GM13977 (cell line): ENCODE results near the gene THSD7A.

Source experiments
- DNase-seq: peaks from one replicate; pipeline ENCODE4 v3.0.0; 2012; ENCODE audit warnings: low spot score
- in situ Hi-C: fragments of 300-500 bp; cut with MboI; formaldehyde crosslinking; loops from one replicate; pipeline ENCODE4 v1.12.0; 2022; ENCODE audit warnings: low sequenced_read_pairs, low pct_unique_long_range_greater_than_20kb, mixed read lengths, inconsistent platforms; ENCODE audit not compliant: unreplicated experiment
- TF ChIP-seq, protein P1 (sequence below): IDR thresholded peaks from 2 replicates; pipeline ENCODE4 v1.5.1; 2012; ENCODE audit warnings: mild to moderate bottlenecking, control low read depth; ENCODE audit not compliant: insufficient read depth; ENCODE audit errors: extremely low read depth, missing control alignments

The THSD7A gene

DNA sequence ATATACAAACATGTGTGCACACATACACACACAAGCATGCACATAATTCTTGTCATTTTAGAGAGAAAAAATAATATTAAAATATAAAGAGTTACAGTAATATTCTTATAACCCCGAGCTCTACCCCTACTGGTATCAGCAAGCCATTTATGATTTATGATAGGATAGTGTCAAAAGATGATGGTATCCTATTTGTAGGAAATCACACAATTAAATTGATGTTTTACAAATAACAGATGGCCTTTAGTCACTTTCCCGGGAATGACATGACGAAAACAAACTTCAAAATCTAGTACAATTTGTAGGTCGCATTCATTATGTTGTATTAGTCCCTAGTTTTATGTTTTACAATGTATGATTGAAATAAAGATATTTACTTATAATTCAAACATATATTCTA lies 36.8 kb downstream of the THSD7A start:
- TF ChIP-seq, protein P1, sequence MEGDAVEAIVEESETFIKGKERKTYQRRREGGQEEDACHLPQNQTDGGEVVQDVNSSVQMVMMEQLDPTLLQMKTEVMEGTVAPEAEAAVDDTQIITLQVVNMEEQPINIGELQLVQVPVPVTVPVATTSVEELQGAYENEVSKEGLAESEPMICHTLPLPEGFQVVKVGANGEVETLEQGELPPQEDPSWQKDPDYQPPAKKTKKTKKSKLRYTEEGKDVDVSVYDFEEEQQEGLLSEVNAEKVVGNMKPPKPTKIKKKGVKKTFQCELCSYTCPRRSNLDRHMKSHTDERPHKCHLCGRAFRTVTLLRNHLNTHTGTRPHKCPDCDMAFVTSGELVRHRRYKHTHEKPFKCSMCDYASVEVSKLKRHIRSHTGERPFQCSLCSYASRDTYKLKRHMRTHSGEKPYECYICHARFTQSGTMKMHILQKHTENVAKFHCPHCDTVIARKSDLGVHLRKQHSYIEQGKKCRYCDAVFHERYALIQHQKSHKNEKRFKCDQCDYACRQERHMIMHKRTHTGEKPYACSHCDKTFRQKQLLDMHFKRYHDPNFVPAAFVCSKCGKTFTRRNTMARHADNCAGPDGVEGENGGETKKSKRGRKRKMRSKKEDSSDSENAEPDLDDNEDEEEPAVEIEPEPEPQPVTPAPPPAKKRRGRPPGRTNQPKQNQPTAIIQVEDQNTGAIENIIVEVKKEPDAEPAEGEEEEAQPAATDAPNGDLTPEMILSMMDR, result no peak
- in situ Hi-C loops, result no loop called here
- DNase-seq, result no peak

GRCh38 chr7:11792166-11792565 lies 39.8 kb downstream of the THSD7A start:
- DNase-seq, result no peak
- TF ChIP-seq, protein P1, result no peak
- in situ Hi-C loops, result no loop called here

- in situ Hi-C loops, result no loop called here
- no peak for DNase-seq
- TF ChIP-seq, protein P1, result no peak
Measured at GRCh38 chr7:11788568-11788967, 43.4 kb downstream of the THSD7A start.

GRCh38 chr7:11787534-11787933 lies 44.5 kb downstream of the THSD7A start:
- DNase-seq, result no peak
- TF ChIP-seq, protein P1, result no peak
- in situ Hi-C loops, result no loop called here

DNA sequence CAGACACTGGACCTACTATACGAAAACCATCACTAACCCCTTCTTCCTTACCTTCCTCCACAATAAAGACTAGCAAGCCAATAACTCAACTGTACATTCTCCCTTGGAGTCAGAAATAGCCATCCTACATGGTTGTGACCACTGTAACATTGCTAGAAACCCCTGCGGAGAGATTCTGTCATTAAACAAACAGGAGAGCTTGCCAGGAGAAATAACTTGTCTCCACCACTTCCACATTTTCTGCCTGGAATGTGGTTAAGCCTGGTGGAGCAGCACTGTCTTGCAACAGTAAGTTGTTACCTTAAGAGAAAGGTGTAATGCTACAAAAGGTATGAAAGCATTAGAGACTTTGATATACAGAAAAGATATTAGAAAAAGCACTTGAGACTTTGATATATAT lies 45.8 kb downstream of the THSD7A start:
- in situ Hi-C loops, result no loop called here

DNA sequence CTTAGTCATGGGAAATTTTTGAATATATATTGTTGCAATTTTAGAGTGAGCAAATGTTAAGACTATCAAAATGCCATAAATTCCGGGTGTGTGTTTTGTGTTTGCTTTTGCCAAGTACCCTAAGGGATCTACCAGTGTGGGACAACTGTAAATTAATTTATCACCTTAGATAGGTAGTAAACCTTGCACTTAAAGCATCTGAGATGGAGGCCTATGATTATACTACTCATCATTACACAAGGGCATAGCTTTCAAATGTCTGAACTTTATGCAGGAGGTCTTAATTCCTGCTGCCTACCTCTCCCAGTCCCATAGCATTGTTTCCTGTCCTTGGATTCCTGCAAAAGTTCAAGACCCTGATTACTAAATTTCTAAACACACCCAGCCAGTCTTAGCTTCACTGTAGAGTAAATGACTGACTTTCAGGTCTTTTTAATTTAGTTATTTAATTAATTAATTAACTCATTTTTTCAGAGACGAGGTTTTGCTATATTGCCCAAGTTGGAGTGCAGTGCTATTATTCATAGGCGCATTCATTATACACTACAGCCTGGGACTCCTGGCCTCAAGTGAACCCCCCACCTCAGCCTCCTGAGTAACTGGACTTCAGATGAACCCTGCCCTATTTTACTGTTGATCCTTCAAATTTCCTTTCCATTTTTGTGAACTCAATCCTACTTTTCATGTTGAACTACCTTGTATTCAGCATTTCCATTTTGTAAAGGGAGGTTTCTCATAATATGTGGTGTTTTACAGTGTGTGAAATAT lies 47.0 kb downstream of the THSD7A start:
- no peak for DNase-seq
- in situ Hi-C loops, result no loop called here
- TF ChIP-seq, protein P1, result no peak

More for the DNA sequence above, 45.8 kb downstream of the THSD7A start:
- TF ChIP-seq, protein P1, result no peak
- DNase-seq, result no peak
